ENCODE results near the gene CFAP47.
"Not testable (repeated sequence)": the region's sequence is repeated elsewhere in the genome, so short reads cannot be mapped to it uniquely, and the experiment has no call there.

CFAP47 gene

GRCh38 chrX:36083256-36083655 lies 163.7 kb downstream of the CFAP47 start:
- Histone ChIP-seq H3K27ac (ENCODE audit: low read depth, low read length) (no peak overlapping the region), H3K4me3 (ENCODE audit: low read length) (no peak overlapping the region), H3K4me2 (ENCODE audit: low read length) (no peak overlapping the region), H3F3A (ENCODE audit: control insufficient read depth, insufficient read depth) (no peaks in the 10 kb centered on the region), H3K36me3 (ENCODE audit: control insufficient read depth, low read length) (no peaks in the 10 kb centered on the region), H4K20me1 (ENCODE audit: control insufficient read depth, insufficient read depth, low read depth, low read length) (no peaks in the 10 kb centered on the region), H3K27me3 (ENCODE audit: control insufficient read depth, low read length) (no peaks in the 10 kb centered on the region), H3K4me1 (ENCODE audit: control insufficient read depth, low read length) (no peaks in the 10 kb centered on the region), H3K9me3 (ENCODE audit: control insufficient read depth, insufficient read depth, low read length) (no peaks in the 10 kb centered on the region), H3K79me2 (ENCODE audit: control insufficient read depth, low read length) (no peaks in the 10 kb centered on the region), H3K9me2 (replicated peaks; ENCODE audit: control insufficient read depth, low read length) (no peaks in the 10 kb centered on the region)
- no peak for TF ChIP-seq EZH2phosphoT487 (IDR thresholded peaks at IDR 0.05; ENCODE audit: borderline replicate concordance, low read length)
- TF ChIP-seq, protein P1, sequence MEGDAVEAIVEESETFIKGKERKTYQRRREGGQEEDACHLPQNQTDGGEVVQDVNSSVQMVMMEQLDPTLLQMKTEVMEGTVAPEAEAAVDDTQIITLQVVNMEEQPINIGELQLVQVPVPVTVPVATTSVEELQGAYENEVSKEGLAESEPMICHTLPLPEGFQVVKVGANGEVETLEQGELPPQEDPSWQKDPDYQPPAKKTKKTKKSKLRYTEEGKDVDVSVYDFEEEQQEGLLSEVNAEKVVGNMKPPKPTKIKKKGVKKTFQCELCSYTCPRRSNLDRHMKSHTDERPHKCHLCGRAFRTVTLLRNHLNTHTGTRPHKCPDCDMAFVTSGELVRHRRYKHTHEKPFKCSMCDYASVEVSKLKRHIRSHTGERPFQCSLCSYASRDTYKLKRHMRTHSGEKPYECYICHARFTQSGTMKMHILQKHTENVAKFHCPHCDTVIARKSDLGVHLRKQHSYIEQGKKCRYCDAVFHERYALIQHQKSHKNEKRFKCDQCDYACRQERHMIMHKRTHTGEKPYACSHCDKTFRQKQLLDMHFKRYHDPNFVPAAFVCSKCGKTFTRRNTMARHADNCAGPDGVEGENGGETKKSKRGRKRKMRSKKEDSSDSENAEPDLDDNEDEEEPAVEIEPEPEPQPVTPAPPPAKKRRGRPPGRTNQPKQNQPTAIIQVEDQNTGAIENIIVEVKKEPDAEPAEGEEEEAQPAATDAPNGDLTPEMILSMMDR (IDR thresholded peaks at IDR 0.05; ENCODE audit: low read depth, low read length, poor library complexity, severe bottlenecking), result no peak

- H4K20me1 ChIP-seq (ENCODE audit: control insufficient read depth, insufficient read depth, low read depth, low read length), result no peaks in the 10 kb centered on the region
- H3K27ac ChIP-seq (ENCODE audit: low read depth, low read length), result no peak overlapping the region
- no peaks in the 10 kb centered on the region for H3K9me3 ChIP-seq (ENCODE audit: control insufficient read depth, insufficient read depth, low read length)
- H3K36me3 ChIP-seq (ENCODE audit: control insufficient read depth, low read length), result no peaks in the 10 kb centered on the region
- H3F3A ChIP-seq (ENCODE audit: control insufficient read depth, insufficient read depth), result no peaks in the 10 kb centered on the region
- no peaks in the 10 kb centered on the region for H3K4me1 ChIP-seq (ENCODE audit: control insufficient read depth, low read length)
- TF ChIP-seq EZH2phosphoT487 (IDR thresholded peaks at IDR 0.05; ENCODE audit: borderline replicate concordance, low read length), result no peak
- TF ChIP-seq, protein P1 (IDR thresholded peaks at IDR 0.05; ENCODE audit: low read depth, low read length, poor library complexity, severe bottlenecking), result no peak
- no peak overlapping the region for H3K4me3 ChIP-seq (ENCODE audit: low read length)
- H3K4me2 ChIP-seq (ENCODE audit: low read length), result no peak overlapping the region
- no peaks in the 10 kb centered on the region for H3K79me2 ChIP-seq (ENCODE audit: control insufficient read depth, low read length)
- no peaks in the 10 kb centered on the region for H3K9me2 ChIP-seq (replicated peaks; ENCODE audit: control insufficient read depth, low read length)
- H3K27me3 ChIP-seq (ENCODE audit: control insufficient read depth, low read length), result no peaks in the 10 kb centered on the region
Observed at GRCh38 chrX:36087366-36087765, 167.8 kb downstream of the CFAP47 start.

DNA sequence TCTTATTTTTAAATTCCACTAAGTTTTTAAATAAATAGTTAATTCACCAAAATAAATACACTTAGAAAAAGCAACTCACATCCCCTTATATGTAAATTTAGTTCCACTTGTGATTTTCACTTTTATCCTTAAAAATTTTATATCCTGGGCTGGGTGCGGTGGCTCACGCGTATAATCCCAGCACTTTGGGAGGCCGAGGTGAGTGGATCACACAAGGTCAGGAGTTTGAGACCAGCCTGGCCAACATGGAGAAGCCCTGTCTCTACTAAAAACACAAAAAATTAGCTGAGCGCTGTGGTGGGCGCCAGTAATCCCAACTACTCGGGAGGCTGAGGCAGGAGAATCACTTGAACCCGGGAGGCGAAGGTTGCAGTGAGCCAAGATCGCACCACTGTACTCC lies 169.4 kb downstream of the CFAP47 start:
- H3K27ac ChIP-seq (ENCODE audit: low read depth, low read length); H3F3A ChIP-seq (ENCODE audit: control insufficient read depth, insufficient read depth); H3K36me3 ChIP-seq (ENCODE audit: control insufficient read depth, low read length); H3K79me2 ChIP-seq (ENCODE audit: control insufficient read depth, low read length); H3K4me3 ChIP-seq (ENCODE audit: low read length); H3K27me3 ChIP-seq (ENCODE audit: control insufficient read depth, low read length); H4K20me1 ChIP-seq (ENCODE audit: control insufficient read depth, insufficient read depth, low read depth, low read length); H3K9me2 ChIP-seq (replicated peaks; ENCODE audit: control insufficient read depth, low read length); H3K4me1 ChIP-seq (ENCODE audit: control insufficient read depth, low read length); H3K9me3 ChIP-seq (ENCODE audit: control insufficient read depth, insufficient read depth, low read length); H3K4me2 ChIP-seq (ENCODE audit: low read length): not testable (repeated sequence)

GRCh38 chrX:36102425-36102824 lies 182.9 kb downstream of the CFAP47 start:
- no peaks in the 10 kb centered on the region for H3K4me1 ChIP-seq (ENCODE audit: control insufficient read depth, low read length)
- no peak overlapping the region for H3K4me2 ChIP-seq (ENCODE audit: low read length)
- H3K4me3 ChIP-seq (ENCODE audit: low read length), result no peak overlapping the region
- H3K79me2 ChIP-seq (ENCODE audit: control insufficient read depth, low read length), result no peaks in the 10 kb centered on the region
- H3K36me3 ChIP-seq (ENCODE audit: control insufficient read depth, low read length), result no peaks in the 10 kb centered on the region
- H3K27me3 ChIP-seq (ENCODE audit: control insufficient read depth, low read length), result no peaks in the 10 kb centered on the region
- H3K9me3 ChIP-seq (ENCODE audit: control insufficient read depth, insufficient read depth, low read length), result no peaks in the 10 kb centered on the region
- TF ChIP-seq, protein P1 (IDR thresholded peaks at IDR 0.05; ENCODE audit: low read depth, low read length, poor library complexity, severe bottlenecking), result no peak
- TF ChIP-seq EZH2phosphoT487 (IDR thresholded peaks at IDR 0.05; ENCODE audit: borderline replicate concordance, low read length), result no peak
- no peaks in the 10 kb centered on the region for H4K20me1 ChIP-seq (ENCODE audit: control insufficient read depth, insufficient read depth, low read depth, low read length)
- H3K9me2 ChIP-seq (replicated peaks; ENCODE audit: control insufficient read depth, low read length), result no peaks in the 10 kb centered on the region
- H3F3A ChIP-seq (ENCODE audit: control insufficient read depth, insufficient read depth), result no peaks in the 10 kb centered on the region
- no peak overlapping the region for H3K27ac ChIP-seq (ENCODE audit: low read depth, low read length)
